Mesendoderm (in vitro differentiated cells): ENCODE results near the gene GAS6.

ENCODE experiments used
- DNase-seq: peaks from one replicate; pipeline ENCODE4 v3.0.0; 2013
- H2AK5ac ChIP-seq: 2 replicates; pipeline ENCODE4 v1.6.1; 2013; ENCODE audit warnings: low read length, inconsistent platforms
- H2BK120ac ChIP-seq: 2 replicates; pipeline ENCODE4 v1.6.1; 2013; ENCODE audit warnings: low read depth, mild to moderate bottlenecking, low read length, moderate library complexity, mixed read lengths
- H2BK15ac ChIP-seq: replicated peaks from 2 replicates; pipeline ENCODE4 v1.6.1; 2013; ENCODE audit warnings: low read depth, mild to moderate bottlenecking, moderate library complexity
- H2BK5ac ChIP-seq: 2 replicates; pipeline ENCODE4 v1.6.1; 2013; ENCODE audit warnings: low read length, inconsistent platforms
- H3K18ac ChIP-seq: 2 replicates; pipeline ENCODE4 v1.6.1; 2013; ENCODE audit warnings: mild to moderate bottlenecking, low read length, mixed read lengths
- H3K23ac ChIP-seq: one replicate; pipeline ENCODE4 v1.6.1; 2013; ENCODE audit warnings: low read length
- H3K27ac ChIP-seq: 2 replicates; pipeline ENCODE4 v1.5.1; 2013; ENCODE audit warnings: low read depth, mild to moderate bottlenecking, inconsistent platforms, low read length, moderate library complexity
- H3K27me3 ChIP-seq: 2 replicates; pipeline ENCODE4 v1.6.1; 2013; ENCODE audit warnings: low read length, control low read depth, mild to moderate bottlenecking, inconsistent platforms; ENCODE audit not compliant: insufficient read depth, poor library complexity
- H3K36me3 ChIP-seq: 2 replicates; pipeline ENCODE4 v1.6.1; 2013; ENCODE audit warnings: low read length, inconsistent platforms; ENCODE audit not compliant: control insufficient read depth, insufficient read depth
- H3K4ac ChIP-seq: one replicate; pipeline ENCODE4 v1.6.1; 2013; ENCODE audit warnings: low read depth, mild to moderate bottlenecking, low read length, moderate library complexity
- H3K4me1 ChIP-seq: 2 replicates; pipeline ENCODE4 v1.6.1; 2013; ENCODE audit warnings: low read depth, low read length, inconsistent platforms; ENCODE audit not compliant: control insufficient read depth
- H3K4me2 ChIP-seq: 2 replicates; pipeline ENCODE4 v1.6.1; 2013; ENCODE audit warnings: low read length
- H3K4me3 ChIP-seq: 2 replicates; pipeline ENCODE4 v1.5.1; 2013; ENCODE audit warnings: mild to moderate bottlenecking, low read length
- H3K56ac ChIP-seq: one replicate; pipeline ENCODE4 v1.6.1; 2013; ENCODE audit warnings: low read length
- H3K79me1 ChIP-seq: 2 replicates; pipeline ENCODE4 v1.6.1; 2013; ENCODE audit warnings: low read length, inconsistent platforms
- H3K79me2 ChIP-seq: 2 replicates; pipeline ENCODE4 v1.6.1; 2013; ENCODE audit warnings: mild to moderate bottlenecking, low read length; ENCODE audit not compliant: control insufficient read depth, insufficient read depth
- H3K9ac ChIP-seq: 2 replicates; pipeline ENCODE4 v1.6.1; 2013; ENCODE audit warnings: low read length, inconsistent platforms
- H4K5ac ChIP-seq: one replicate; pipeline ENCODE4 v1.6.1; 2013; ENCODE audit warnings: low read length
- H4K8ac ChIP-seq: one replicate; pipeline ENCODE4 v1.6.1; 2013; ENCODE audit warnings: low read depth, mild to moderate bottlenecking, control low read depth, low read length, moderate library complexity
- WGBS: extraction: QIAGEN DNeasy Blood & Tissue Kit; methylation state at CpG from one replicate; pipeline ENCODE4 v1.1.7; 2013; ENCODE audit warnings: low lambda C conversion rate, missing lambda C conversion rate; ENCODE audit not compliant: insufficient coverage; ENCODE audit errors: extremely low coverage; 5-methylcytosine and 5-hydroxymethylcytosine counted together

GAS6 gene

DNA sequence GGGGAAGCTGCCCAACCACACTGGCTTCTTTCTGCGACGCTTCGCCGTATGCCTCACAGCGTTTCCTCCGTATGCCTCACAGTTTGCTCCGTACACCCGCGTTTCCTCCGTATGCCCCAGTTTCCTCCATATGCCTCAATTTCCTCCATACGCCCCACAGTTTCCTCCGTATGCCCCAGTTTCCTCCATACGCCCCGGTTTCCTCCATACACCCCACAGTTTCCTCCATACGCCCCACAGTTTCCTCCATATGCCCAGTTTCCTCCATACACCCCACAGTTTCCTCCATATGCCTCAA, 22.6 kb downstream of the GAS6 start:
- Histone ChIP-seq H3K9ac (no peak overlapping the region), H3K4me1 (peaks cover 3% of the 10 kb centered on the region), H4K5ac (no peak overlapping the region), H3K4me3 (no peak overlapping the region), H2BK15ac (no peak overlapping the region), H3K56ac (no peak overlapping the region), H2BK120ac (no peak overlapping the region), H2AK5ac (no peak overlapping the region), H3K4me2 (no peak overlapping the region), H3K79me2 (no peaks in the 10 kb centered on the region), H3K18ac (no peak overlapping the region), H3K4ac (no peak overlapping the region), H3K23ac (no peak overlapping the region), H4K8ac (no peak overlapping the region), H3K36me3 (no peaks in the 10 kb centered on the region), H3K27ac (no peak overlapping the region), H3K27me3 (no peaks in the 10 kb centered on the region), H3K79me1 (no peaks in the 10 kb centered on the region), H2BK5ac (no peak overlapping the region)
- DNase-seq: no peak
- WGBS: no CpG with 5 or more reads among the region's 15 CpGs

DNA sequence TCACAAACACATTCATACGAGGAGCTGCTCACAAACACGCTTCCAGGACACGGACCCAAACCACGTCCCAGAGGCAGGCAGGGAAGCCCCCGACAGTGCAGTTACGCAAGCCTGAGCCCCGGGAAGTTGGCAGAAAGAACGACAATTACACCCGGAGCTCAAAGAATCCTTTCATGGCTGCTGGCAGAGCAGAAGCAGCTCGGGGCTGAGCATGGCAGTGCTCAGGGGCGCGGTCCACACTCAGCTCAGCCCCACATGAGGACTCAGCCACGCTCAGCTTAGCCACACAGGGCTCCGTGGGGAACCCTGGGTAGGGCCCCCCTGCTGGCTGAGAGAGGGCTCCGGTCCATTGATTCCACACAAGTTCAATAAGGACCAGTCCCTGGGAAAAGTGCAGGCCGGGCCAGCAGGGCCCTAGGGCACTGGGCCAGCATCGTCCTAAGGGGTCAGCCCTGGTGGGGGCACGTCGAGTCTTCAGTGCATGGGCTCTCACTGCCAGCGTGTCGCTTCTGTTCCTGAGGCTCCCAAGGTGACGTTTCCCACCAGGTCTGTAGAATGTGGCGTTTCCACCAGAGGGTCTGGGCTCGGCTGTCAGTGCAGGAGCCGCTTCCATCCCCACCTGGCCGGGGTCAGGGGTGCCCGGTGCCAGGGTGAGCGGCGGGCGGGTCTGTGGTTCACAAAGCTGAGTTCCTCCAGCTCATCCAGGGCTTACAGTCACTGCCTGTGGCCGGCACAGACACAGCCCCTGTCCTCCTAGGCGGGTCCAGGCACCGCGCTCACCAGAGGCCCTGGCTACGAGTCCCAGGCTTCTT, 23.1 kb downstream of the GAS6 start:
- H4K8ac ChIP-seq: no peak overlapping the region
- no peaks in the 10 kb centered on the region for H3K27me3 ChIP-seq
- no peak overlapping the region for H2BK15ac ChIP-seq
- WGBS: no CpG with 5 or more reads among the region's 35 CpGs
- H4K5ac ChIP-seq: no peak overlapping the region
- no peaks in the 10 kb centered on the region for H3K79me2 ChIP-seq
- no peaks in the 10 kb centered on the region for H3K79me1 ChIP-seq
- H2BK120ac ChIP-seq: no peak overlapping the region
- DNase-seq: no peak
- H3K4ac ChIP-seq: no peak overlapping the region
- H3K36me3 ChIP-seq: no peaks in the 10 kb centered on the region
- no peak overlapping the region for H3K23ac ChIP-seq
- no peak overlapping the region for H2BK5ac ChIP-seq
- no peak overlapping the region for H2AK5ac ChIP-seq
- H3K9ac ChIP-seq: no peak overlapping the region
- H3K27ac ChIP-seq: no peak overlapping the region
- no peak overlapping the region for H3K18ac ChIP-seq
- H3K56ac ChIP-seq: no peak overlapping the region
- H3K4me1 ChIP-seq: peaks cover 3% of the 10 kb centered on the region
- no peak overlapping the region for H3K4me2 ChIP-seq
- H3K4me3 ChIP-seq: no peak overlapping the region

DNA sequence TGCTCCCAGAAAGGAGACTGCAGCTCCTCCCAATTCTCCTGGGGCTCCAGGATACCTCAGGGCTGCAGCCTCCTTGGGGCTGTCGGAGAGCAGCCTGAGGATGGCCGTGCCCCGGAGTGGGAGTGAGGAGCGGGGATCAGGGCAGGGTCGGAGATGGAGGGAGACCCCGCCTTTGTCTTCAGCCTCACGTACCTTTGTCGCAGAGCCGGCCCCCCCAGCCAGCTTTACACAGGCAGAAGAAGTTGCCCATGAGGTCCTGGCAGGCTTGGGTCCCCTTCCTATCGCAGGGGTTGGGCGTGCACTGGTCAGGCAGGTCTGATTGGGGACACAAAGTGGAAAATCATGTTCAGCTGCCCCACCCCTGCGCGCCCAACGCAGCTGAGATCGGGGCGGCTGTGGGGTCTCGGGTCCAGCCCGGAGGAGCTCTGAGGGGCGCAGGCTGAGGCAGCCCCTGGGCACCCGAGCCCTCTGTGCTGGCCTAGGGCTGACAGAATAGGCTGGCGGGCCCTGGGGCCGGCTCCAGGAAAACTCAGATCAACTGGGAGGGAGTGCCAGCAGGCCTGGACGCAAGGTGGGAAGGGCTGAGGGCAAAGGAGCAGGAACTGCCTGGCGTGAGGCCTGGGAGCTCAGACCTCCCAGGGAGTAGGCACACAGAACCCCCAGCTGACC, 24.2 kb downstream of the GAS6 start:
- Histone ChIP-seq H3K4ac (no peak overlapping the region), H2BK120ac (no peak overlapping the region), H3K23ac (no peak overlapping the region), H3K18ac (no peak overlapping the region), H2AK5ac (no peak overlapping the region), H3K9ac (no peak overlapping the region), H3K4me3 (no peak overlapping the region), H3K27ac (no peak overlapping the region), H3K4me1 (peaks cover 3% of the 10 kb centered on the region), H2BK15ac (no peak overlapping the region), H4K5ac (no peak overlapping the region), H3K79me1 (no peaks in the 10 kb centered on the region), H3K79me2 (no peaks in the 10 kb centered on the region), H2BK5ac (no peak overlapping the region), H3K56ac (no peak overlapping the region), H3K36me3 (no peaks in the 10 kb centered on the region), H3K27me3 (no peaks in the 10 kb centered on the region), H3K4me2 (no peak overlapping the region), H4K8ac (no peak overlapping the region)
- WGBS: no CpG with 5 or more reads among the region's 24 CpGs
- DNase-seq: no peak

DNA sequence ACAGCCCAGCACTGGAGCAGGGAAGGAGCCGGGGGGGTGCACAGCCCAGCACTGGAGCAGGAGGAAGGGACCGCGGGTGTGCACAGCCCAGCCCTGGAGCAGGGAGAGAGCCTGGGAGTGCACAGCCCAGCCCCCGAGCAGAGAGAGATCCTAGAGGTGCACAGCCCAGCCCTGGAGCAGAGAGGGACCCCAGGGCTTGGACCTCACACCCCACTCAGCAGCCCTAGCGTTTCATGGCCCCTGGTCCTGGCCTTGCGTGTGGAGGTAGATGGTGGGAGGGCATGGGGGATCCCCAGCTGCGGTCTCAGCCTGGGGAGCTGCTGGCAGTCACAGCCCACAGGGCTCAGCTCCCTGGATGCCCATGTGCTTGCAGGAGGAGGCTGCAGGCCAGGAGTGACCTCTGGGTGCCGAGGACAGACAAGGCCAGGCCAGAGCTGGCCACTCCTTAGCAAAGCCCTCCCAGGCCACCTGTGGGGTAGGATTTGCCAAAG, 25.1 kb downstream of the GAS6 start:
- no CpG with 5 or more reads among the region's 8 CpGs for WGBS
- no peak for DNase-seq
- no peak overlapping the region for H3K4me2 ChIP-seq
- no peak overlapping the region for H2BK120ac ChIP-seq
- no peak overlapping the region for H3K18ac ChIP-seq
- H3K27me3 ChIP-seq: no peaks in the 10 kb centered on the region
- H2BK15ac ChIP-seq: no peak overlapping the region
- H3K79me2 ChIP-seq: no peaks in the 10 kb centered on the region
- no peaks in the 10 kb centered on the region for H3K36me3 ChIP-seq
- H4K8ac ChIP-seq: no peak overlapping the region
- H2AK5ac ChIP-seq: no peak overlapping the region
- H4K5ac ChIP-seq: no peak overlapping the region
- H3K4ac ChIP-seq: no peak overlapping the region
- H3K56ac ChIP-seq: peak overlapping the region; percentile 10
- H2BK5ac ChIP-seq: no peak overlapping the region
- no peaks in the 10 kb centered on the region for H3K79me1 ChIP-seq
- H3K23ac ChIP-seq: no peak overlapping the region
- no peak overlapping the region for H3K27ac ChIP-seq
- H3K4me1 ChIP-seq: peaks cover 3% of the 10 kb centered on the region
- no peak overlapping the region for H3K4me3 ChIP-seq
- H3K9ac ChIP-seq: no peak overlapping the region

DNA sequence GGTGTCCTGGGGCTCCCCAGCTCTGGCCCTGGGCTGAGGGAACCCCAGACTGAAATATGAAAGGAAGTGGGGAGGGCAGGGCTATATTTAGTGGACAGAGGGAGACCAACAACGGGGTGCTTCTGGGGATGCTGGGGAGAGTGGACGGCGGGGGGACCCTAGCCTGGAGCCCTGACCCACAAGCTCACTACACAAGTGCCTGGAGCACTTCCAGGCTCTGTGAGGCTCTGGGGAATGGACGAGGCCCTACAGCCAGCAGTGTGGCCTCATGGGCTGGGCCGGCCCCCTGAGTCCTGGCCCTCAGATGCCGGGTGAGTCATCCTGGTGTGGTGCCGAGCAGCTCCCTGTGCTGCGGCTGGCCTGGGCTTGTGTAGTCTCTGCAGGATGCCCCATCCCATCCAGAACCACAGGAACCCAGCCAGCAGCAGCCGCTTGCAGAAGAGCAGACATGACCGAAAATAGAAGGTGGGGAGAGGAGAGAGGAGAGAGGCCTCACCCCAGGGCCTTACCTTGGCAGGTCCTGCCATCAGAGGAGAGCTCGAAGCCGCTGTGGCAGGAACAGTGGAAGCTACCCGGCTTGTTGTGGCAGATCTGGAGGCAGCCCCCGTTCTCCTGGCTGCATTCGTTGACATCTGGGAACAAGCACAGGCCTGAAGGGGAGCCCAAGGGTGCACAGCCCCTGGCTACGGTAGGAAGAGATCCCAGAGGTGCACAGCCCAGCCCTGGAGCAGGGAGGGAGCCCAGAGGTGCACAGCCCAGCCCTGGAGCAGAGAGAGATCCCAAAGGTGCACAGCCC, 26.1 kb downstream of the GAS6 start:
- Histone ChIP-seq H3K4ac (peak overlapping the region; percentile 90), H3K4me2 (no peak overlapping the region), H2BK15ac (no peak overlapping the region), H3K79me2 (no peaks in the 10 kb centered on the region), H3K27ac (peak overlapping the region; percentile 68), H3K4me3 (no peak overlapping the region), H4K8ac (no peak overlapping the region), H2AK5ac (no peak overlapping the region), H3K79me1 (no peaks in the 10 kb centered on the region), H3K56ac (peak overlapping the region; percentile 80), H2BK120ac (peak overlapping the region; percentile 79), H3K4me1 (peaks cover 3% of the 10 kb centered on the region), H3K9ac (peak overlapping the region; percentile 42), H3K27me3 (no peaks in the 10 kb centered on the region), H3K23ac (peak overlapping the region; percentile 91), H2BK5ac (peak overlapping the region; percentile 94), H3K36me3 (no peaks in the 10 kb centered on the region), H3K18ac (peak overlapping the region; percentile 52), H4K5ac (no peak overlapping the region)
- peak; percentile 86 for DNase-seq
- WGBS: no CpG with 5 or more reads among the region's 16 CpGs
